Germinal center (tissue), 1 donor: ENCODE measurements around the gene LRRC4C.
"Not testable (repeated sequence)": the region's sequence is repeated elsewhere in the genome, so short reads cannot be mapped to it uniquely, and the experiment has no call there.

Experiments used
- DNase-seq: peaks from one replicate; pipeline ENCODE4 v3.0.0; 2012; ENCODE audit warnings: mixed read lengths, low spot score

The LRRC4C gene

DNA sequence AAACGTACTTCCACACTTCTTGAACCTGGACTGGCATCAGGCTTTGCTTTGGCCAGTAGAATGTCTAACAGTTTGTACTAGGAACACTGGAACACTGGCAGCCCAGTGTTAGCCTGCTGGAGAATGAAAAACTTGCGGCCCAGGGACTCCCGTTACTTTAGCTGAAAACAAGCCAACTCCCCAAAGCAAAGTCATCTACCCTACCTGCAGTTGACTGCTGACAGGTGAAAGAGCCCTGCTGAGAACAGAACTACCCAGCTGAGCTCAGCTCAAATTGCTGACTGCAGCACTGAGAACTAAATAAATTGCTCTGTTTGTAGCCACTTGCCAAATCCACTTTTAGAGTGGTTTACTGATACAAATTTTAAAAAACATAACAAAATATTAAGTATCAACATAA, 342.5 kb downstream of the LRRC4C start:
- no peak for DNase-seq

DNA sequence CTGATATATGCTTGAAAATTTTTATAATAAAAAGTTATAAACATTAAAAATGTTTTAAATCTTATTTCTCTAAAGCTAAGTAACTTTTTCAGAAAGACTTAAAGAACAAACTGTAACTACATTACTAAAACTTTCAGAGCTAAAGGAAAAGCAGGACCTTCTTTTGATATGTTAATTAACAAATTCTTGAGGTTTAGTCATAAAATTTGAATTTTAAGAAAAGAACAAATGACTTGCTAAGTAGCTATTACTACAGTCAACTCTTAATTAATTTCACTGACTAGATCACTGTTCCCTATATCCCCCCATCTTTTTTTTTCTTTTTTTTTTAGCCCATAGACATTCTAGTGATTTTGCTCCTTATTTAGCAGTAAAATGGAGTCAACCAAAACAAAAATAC, 344.4 kb downstream of the LRRC4C start:
- no peak for DNase-seq

DNA sequence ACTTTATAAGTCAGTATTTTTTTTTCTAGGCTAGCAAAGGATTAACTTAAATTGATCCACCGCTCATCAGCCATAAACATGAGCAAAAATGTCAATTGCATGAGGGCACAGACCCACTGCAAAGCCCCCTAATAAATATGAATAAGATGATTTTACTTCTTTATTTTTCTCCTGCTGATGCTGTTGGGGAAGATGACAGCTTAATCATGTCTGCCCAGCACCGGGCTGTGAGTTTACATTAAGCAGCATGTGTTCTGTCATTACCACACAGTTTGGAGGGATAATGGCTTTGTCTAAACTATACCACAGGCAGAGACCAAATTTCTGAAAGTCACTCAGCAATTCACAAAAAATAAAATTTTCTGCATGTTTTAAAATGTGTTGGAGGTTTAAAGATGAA, 346.3 kb downstream of the LRRC4C start:
- no peak for DNase-seq

DNA sequence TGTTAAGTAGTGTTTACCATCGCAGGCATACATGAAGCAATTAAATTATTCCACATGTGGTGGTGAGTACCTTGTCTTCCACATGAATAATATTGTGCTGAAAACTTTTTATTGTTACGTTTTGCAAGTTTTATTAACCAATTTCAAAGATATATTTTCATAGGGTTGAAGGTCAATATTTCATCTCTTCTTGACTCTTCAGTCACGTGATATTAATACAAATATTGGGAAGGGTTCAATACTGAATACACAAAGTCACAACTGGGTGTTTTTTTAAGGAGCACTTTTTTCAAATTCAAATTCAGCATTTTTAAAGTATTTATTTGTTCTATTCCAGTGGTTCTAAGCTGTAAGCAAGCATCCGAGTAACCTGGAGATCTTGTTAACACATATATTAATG, 348.9 kb downstream of the LRRC4C start:
- no peak for DNase-seq

DNA sequence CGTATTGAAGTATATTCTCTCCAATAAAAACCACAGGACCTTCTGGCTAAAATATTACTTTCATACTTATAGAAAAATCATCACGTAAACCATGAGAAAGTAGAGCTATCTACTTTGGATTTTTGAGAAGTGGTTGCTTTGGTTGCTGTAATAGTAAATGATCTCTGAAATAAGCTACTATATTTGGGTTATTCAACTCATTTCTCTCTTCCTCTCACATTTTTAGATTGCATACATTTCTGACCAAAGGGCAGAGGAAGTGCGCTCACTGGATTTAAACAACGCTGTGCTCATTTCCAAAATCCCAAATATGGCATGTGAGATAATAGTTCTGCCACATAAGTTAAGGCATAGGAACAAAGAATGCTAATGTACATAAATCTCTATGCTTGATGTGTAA, 357.0 kb downstream of the LRRC4C start:
- no peak for DNase-seq

DNA sequence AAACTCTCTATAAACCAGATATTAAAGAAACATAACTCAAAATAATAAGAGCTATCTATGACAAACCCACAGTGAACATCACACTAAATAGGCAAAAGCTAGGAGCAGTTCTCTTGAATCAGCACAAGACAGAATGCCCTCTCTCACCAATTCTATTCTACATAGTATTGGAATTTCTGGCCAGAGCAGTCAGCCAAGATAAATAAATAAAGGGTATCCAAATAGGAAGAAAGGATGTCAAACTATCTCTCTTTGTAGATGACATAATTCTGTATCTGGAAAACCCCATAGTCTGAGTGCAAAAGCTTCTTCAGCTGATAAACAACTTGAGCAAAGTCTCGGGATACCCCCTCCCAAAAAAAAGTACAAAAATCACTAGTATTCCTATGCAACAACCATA, 359.8 kb downstream of the LRRC4C start:
- DNase-seq, result no peak

DNA sequence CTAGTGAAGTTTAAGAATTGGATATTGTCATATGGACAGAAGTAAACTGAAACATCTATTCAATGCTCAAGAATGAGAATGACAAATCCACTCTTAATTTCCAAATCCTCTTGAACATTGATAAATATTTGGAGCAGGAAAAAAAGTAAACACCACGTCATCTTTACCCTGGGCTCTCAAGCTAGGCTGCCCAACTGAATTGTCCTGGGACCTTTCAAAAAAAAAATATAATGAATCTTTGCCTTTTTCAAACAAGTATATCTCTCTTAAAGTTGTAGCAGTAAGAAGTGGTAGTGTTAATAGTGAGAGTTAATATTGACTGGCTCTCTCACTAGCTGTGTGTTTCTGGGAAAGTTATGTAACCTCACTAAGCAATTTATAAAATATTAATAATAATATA, 374.3 kb downstream of the LRRC4C start:
- DNase-seq, result no peak

DNA sequence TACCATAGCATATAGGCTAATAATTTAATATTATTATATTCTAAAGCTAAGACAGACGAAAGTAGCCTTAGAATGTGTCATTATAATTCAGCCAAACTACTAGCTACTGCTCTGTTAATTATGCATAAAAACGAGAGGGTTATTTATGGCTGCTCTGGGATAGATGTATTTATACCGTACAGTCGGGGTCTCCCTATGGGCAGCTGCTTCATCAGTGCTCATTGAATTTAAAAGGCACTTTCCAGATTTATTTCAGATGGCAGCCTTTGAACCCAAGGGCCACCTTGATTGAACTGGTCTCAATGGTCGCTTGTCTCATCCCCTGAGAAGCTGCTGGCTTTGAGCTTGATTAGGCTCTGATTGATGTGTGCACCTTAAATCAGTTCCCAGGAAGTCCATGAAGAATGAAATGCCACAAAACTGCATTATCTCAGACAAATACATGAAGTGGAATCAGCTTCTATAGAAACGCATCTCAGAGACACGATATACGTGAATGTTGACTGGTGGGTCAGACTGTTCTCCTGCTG, 377.6 kb downstream of the LRRC4C start:
- DNase-seq, result no peak

DNA sequence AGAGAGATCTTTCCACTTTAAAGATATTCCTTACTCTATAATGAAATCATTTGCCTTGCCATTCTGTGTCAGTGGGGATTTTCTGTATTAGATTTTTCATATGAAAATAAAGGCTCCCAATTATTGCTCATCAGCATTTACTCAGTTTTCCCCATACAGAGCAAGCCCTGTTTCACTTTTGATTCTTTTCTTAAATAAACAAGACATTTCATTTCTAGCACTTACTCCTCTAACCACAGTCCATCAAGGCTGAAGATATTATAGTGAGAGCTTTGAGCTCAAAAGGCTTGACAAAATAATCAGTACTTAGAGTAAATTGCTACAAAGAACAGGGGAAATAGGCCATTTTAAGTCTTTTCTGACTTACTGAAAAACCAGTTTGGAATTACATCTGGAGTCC, 385.1 kb downstream of the LRRC4C start:
- DNase-seq, result no peak

DNA sequence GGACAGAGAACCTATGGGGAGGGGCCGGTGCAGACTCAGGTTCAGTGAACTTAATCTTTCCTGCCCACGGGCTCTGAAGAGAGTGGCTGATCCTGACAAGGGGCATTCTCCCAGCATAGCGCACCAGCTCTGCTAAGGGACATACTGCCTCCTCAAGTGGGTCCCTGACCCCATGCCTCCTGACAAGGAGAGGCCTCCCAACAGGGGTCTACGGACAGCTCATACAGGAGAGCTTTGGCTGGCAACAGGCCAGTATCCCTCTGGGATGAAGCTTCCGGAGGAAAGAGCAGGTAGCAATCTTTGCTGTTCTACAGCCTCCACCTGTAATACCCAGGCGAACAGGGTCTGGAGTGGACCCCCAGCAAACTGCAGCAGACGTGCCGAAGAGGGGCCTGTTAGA, 394.0 kb downstream of the LRRC4C start:
- no peak for DNase-seq

DNA sequence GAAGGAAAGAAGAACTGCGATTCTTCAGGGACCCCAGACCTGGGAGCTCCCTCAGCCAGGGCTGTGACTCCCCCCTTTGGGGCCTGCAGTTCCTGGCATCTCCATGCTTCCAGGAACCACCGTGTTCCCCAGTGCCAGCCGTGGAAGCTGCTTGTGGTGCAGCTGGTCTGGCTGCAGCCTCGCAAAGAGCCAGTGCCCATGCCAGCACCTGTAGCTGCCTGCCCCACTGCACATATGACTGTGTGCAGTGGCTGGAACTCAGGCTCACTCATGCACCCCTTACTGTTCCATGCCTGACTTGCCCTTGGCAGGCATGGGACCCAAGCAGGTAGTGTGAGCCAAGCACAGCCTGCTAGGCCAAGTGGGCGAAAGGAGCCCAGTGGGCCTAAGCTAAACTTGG, 401.3 kb downstream of the LRRC4C start:
- DNase-seq, result no peak

DNA sequence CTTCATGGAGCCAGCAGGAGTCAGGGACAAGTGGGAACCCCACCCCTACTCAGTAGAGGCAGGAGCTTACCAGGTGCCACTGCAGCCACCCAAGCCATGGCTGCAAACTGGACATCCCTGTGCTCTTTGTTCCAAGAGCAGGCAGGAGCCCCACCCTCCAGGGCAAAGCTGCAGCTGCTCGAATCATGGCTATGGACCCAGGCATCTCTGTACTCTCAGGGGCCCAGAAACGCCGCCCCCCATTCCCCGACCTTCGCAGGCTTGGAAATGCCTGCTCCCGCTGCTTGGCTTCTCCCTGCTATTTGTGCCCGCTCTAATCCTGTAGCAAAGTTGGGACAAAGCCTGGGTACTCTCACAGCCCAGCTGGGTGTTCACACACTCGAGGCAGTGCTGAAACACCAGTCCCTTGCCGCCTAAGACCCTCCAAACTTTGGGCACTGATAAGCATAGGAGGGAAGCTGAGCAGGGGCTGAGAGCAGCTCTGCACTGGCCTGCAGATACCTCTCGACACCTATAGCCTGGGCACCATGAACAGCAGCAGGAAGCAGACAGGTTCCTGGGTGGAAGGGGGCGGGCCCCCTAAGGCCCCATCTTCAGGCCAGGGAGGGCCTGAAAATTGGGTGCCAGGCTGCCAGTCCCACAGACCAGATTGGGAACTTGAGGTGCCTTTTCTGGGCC, 402.4 kb downstream of the LRRC4C start:
- DNase-seq, result no peak

DNA sequence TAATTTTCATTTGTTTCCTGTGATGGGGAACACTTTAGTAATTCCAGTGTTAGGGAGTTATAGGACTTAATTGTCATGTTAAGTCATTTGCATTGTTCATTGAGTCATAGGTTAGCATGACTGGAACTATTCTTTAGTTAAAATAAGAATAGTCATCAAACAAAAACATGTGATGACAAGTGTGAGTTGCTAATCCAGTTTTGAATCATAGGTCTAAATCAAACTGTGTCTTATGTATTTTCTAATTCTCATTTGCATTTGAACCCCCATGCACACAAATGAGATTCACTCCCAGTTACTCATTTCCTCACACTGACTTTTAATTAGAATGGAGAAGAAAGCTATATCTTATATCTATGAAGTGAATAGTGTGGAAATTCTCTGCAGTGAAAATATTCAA, 405.6 kb downstream of the LRRC4C start:
- no peak for DNase-seq

DNA sequence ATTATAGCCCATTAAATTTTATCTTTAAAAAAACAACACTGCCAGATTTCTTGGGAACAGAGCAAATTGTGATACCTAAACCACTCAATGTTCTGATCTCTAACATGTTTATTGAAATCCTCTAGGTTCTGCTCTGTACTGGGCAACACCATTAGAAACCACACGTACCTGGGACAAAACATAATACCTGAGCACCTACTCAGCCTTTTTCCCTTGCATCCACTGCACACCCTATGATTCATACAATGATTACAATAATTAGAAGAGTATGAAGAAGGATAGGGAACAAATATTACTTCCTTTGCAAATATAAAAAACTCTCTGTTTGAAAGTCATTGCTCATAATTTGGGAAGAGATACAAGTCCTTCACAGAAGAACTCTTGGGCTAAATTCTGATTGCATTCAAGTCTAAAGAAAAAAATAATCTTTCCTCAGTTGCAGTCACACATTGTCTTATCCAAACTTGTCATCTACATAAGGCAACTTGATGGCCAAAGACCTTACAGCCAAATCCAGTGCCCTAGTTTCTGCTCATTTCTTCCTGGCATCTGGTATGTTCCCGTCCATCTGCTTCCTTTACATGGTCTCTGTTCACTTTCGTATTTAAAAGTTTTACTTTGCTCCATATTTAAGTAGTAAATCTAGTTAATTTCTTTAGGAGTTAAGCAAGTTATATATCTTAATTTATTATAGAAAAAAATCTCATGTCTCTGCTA, 407.4 kb downstream of the LRRC4C start:
- DNase-seq, result no peak

DNA sequence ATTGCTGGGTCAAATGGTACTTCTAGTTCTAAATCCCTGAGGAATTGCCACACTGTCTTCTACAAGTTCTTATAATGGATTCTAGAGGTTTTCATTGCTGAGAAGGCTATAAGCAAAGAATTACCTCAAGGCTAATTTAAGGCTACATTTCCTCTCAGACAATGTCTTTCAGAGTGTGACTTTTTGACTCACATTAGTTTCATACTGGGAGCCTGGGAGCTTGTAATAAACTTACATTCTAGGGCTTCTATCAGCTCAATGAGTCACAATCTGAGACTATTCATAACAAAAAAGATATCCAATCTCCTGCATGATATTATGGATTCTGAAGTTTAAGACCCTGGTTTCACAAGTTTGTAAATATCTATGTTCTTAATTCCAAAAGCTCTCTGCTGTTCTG, 408.7 kb downstream of the LRRC4C start:
- DNase-seq, result no peak

DNA sequence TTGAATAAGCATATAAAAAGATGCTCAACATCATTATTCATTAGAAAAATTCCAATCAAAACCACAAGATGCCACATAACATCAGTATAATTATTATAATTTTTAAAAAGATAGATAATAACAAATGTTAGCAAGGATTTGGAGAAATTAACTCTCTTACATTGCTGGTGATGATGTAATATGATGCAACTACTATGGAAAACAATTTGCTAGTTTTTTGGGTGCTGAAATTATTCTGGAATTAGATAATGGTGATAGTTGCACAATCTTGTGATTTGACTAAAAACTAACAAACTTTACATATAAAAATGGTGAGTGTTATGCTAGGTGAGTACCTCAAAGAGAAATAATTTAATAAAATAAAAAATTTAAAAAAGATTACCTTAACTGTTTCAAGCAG, 412.2 kb downstream of the LRRC4C start:
- no peak for DNase-seq

DNA sequence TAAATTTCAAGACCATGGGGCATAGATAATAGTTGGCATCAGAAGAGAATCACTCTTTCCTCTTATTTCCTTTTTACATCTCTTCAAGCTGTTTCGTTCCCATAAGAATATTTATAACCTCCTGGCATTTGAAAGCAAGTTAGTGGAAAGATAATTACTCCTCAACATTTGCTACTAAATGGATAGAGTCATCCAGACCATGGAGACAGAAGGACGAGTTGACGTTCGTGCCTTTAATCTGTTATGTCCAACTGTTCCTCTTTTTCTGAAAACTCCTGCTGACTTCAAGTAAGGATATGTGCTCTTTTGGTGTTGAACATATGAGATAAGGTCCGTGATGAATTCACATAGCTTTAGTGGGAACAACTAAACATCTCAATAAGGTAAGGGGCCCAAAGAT, 414.2 kb downstream of the LRRC4C start:
- no peak for DNase-seq

DNA sequence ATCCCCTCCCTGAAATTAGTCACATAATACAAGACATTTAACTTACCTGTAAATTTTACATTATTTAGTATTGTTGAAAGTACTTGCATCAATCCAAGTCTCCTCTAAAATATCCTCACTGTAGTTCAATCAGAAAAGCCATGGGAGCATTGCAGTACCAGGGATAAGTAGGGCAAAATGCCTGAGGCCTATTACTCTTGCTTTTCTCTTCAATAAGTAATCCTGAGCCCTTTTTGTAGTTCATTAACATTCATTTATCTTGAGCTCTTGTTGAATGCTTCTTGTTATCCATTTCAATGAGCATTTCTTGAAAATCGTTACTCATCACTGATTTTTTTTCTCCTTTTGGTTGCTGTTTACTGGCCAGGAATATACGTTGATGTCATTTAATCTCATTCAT, 414.7 kb downstream of the LRRC4C start:
- no peak for DNase-seq

DNA sequence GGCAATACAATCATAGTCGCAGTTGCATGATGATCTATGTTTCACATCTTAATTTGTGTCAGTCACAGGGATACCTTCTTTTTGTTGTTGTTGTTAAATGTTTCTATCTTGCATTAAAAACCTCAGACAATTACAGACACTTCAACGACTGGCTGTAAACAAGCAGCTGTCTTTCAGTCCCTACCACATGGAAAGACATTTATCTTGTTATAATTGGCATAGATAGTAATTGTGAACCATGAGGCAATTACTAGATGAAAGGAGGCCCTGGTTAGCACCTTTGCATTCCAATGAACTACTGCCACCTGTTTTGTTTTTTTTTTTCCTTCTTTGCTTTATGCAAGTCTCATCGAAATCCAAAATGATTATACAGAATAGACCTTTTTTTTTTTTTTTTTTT, 416.8 kb downstream of the LRRC4C start:
- DNase-seq, result no peak

DNA sequence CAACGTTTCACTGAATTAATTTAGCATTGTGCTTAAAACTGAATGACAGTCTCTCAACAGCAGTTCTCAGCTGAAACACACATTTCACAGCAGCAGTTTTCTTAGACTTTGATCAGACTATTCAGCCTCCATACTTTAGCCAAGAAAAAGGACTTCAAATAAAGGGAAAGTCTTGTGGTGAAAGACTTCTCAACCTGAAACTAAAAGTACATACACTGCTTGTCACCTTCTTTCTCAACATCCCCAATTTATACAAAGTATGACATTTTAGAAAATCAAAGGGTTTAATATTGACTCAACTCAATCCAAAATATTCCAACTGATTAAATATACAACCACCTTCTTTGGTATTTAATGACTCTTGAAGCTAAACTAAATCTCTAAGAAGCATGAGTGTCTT, 419.0 kb downstream of the LRRC4C start:
- no peak for DNase-seq

DNA sequence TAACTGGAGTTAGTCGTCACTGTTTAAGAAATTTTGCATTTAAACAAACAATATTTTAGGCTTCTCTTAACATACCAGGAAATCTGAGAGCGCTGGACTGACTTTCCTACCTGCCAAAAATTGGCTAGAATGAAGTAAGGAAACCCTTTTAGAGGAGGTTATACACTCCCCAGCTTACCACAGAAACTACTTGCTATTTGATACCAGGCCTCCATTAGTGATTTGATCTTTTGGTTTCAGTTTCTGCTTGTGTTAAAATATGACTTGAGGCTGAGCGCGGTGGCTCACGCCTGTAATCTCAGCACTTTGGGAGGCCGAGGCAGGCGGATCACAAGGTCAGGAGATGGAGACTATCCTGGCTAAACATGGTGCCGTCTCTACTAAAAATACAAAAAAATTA, 419.9 kb downstream of the LRRC4C start:
- DNase-seq, result no peak

DNA sequence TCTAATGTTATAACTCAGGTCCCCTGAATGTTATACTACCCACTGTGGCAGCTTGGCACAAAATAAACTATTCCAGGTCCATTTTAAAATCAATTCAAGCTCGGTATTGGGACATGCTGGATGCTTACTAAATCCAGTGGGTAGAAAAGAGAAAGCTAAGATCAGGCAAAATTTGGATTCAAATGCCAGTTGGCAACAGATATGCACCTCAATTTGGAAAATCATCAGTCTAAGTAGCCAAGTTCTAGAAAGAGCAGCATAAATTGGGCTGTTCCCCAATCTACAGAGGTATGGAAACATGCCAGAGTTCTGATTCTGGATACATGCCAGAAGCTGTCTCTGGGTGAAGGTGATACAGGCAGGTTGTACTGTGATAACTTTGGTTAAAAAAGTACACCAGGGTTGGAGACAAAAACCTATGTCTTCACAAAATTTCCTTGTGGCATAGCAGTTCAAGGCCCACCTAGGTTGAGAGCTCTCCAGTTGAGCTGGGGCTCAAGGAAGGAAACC, 427.8 kb downstream of the LRRC4C start:
- no peak for DNase-seq

DNA sequence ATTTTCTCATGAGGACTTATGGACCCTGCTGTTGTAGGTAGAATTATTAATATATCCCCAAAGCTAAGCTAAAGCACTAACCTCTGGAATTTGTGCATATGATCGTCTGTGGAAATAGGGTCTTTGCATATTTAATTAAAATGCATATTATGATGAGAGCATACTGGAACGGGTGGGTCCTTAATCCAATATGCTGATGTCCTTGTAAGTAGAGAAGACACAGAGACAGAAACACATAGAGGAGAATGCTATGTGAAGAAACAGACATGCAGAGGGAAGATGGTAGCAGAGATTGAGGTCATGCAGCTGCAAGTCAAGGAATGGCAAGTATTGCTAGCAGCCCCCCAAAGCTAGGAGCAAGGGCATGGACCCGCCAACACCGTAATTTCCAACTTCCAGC, 439.2 kb downstream of the LRRC4C start:
- no peak for DNase-seq

DNA sequence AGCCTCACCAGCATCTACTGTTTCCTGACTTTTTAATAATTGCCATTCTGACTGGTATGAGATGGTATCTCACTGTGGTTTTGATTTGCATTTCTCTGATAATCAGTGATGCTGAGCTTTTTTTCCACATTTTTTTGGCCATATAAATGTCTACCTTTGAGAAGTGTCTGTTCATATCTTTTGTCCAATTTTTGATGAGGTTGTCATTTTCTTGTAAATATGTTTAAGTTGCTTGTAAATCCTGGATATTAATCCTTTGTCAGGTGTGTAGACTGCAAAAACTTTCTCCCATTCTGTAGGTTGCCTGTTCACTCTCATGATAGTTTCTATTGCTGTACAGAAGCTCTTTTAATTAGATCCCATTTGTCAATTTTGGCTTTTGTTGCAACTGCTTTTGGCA, 439.8 kb downstream of the LRRC4C start:
- DNase-seq, result not testable (repeated sequence)
